Inflammatory macrophage (primary cell): ENCODE data around the gene METTL8.

Experiments used
- DNase-seq, 2 donors: peaks; one replicate each; pipeline ENCODE4 v3.0.0-alpha.2; 2020 to 2022

Gene METTL8

GRCh38 chr2:171309455-171310286 lies 124.1 kb downstream of the METTL8 start:
- no peak for DNase-seq

DNA sequence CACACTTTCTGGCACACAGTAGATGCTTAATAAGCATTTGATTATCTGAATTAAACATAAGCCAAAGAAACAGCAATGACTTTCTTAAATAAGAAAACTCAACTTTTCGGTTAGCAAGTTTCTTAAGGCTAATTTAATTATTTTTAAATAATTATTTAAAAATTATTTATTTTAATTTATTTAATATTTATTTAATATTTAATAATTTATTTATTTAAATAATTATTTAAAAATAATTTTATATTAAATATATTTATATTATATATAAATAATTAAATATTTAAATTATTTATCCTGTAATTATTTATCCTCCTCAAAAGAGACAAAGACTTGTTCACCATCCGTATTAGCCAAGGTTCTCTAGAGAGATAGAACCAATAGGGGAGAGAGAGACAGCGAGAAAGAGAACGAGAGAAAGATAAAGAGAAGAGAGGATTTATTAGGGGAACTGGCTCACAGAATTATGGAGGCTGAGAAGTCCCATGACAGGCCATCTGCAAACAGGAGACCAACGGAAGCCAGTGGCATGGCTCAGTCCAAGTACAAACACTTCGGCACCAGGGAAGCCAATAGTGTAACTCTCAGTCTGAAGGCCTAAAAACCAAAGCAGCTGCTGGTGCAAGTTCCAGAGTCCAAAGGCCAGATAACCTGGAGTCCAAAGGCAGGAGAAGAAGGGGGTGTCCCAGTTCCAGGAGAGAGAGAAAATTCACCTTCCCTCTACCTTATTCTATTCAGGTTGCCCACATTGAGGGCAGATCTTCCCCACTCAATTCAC lies 125.3 kb downstream of the METTL8 start:
- no peak for DNase-seq

GRCh38 chr2:171307560-171307959 lies 126.2 kb downstream of the METTL8 start:
- DNase-seq, result no peak

DNA sequence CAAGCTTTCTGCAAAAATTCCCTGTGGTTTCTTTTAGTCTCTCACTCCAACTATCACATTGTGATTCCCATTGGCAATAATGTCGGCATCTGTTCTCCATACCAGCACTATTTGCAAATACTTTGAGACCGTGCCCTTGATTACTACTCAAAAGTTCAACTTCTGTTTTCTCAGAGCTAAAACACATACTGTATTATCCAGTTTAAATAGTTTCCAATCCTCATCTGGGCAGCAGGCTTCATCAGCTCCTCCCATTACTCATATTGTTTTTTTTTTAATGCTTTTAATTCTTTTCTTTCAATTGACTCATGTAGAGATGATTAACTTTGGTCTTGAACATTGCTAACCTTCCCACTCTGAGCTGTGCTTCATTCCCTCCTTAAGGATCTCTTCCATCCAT lies 135.8 kb downstream of the METTL8 start:
- DNase-seq, result no peak

- DNase-seq, result no peak
Observed at GRCh38 chr2:171294608-171295007, 139.2 kb downstream of the METTL8 start.

DNA sequence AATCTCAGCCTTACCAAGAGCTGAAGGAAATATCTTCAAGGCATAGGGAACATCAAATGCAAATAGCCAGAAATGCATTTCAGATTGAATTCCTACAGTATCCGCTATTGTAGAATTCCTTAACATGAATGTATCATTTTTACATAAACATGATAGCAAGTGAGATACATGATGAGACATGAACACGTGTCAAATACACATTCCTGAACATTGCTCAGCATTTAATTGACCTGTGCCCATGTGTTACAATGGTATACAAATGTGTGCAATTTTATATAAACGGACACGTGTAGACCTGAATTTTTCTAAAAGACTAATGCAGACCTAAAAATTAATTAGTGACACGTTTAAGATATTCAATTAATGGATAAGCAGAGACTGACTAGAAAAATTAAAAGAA lies 140.1 kb downstream of the METTL8 start:
- DNase-seq, result no peak

DNA sequence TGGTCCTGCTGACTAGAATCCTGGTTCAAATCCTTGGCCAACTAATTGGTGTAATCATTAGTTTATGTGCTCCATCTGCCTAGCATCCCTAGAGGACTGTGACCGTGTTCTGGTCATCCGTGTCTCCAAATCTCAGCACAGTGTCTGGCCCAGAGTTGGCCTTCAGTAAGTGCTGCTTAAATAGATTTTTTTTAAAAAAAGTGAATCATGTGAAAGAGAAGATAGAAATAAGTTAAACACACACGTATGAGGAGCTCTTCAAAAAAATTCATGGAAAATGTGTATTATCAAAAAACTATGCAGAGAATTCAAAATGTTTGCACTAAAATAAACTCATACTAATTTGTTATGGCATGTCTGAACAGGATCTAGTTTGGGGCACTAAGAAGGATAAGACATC lies 143.8 kb downstream of the METTL8 start:
- DNase-seq, result no peak

- DNase-seq, result no peak
Observed at GRCh38 chr2:171289316-171289715, 144.5 kb downstream of the METTL8 start.

- no peak for DNase-seq
Observed at GRCh38 chr2:171287611-171288010, 146.2 kb downstream of the METTL8 start.

- no peak for DNase-seq
Observed at GRCh38 chr2:171287036-171287571, 146.7 kb downstream of the METTL8 start.

GRCh38 chr2:171281110-171281509 lies 152.7 kb downstream of the METTL8 start:
- DNase-seq, result no peak

DNA sequence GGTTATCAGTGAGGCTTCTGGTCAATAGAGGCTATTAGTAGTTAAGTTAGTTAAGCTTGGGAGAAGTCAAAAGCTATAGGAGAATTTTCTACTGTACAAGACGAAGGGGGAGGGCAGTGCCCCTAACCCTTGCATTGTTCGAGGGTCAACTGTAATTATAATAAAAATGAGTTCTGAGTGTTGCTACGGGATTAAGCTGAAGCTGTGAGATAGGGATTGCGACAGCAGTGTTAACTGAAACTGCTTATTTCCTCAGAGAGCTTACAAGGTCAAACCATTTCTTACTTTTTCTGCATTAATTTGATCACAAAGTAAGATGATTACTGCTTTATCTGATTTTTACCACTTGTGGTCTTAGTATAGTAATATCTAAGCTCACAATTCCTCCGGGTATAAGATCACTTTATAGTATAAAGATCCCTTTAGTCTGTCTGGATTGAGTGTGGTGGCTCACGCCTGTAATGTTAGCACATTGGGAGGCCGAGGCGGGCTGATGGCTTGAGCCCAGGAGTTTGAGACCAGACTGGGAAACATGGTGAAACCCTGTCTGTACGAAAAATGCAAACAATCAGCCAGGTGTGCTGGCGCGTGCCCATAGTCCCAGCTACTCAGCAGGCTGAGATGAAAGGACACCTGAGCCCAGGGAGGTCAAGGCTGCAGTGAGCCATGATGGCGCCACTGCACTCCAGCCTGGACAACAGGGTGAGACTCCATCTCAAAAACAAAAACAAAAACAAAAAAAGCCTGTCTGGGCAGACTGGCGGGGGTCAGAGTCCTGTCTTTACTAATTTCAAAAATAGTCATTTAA lies 153.6 kb downstream of the METTL8 start:
- no peak for DNase-seq

DNA sequence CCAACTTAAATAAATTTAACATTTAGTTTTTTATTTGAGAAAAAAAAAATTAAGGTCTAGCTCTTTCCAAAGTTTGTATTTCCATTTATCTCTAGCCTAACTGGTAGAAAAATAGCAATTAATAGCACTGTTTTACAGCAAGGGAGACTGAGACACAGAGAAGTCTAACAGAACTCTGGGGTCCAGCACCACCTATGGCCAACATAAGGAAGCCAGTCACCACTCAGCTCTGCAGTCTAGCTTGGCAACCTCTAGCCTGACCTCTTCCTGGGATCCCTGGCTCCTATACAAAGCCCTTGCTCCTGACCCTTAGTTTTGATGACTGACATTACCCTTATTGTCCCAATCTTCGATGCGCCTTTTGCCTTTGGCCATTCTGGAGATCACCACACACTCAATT lies 159.0 kb downstream of the METTL8 start:
- DNase-seq, result no peak

DNA sequence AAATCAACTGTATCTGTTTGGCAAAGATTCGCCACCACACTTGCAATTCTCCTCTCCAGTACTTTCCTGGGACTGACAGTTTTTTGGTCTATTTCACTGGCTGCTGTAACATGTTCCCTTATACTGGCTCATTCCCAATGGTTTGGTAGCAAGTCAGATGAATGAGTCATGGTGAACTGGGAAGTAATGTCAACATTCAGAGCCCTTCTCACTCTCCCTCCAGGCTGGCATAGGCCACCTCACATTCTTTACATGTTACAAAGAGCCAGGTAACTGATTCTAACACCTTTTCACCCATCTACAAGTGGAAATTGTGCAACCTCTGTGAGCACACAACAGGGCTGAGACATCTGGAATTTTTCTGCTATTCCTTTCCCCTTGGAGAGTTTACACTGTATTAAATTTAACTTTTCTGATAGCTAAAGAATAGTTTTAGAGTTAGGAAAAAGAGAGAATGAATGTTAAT lies 161.8 kb downstream of the METTL8 start:
- DNase-seq, result peak; percentile 24 to 34

DNA sequence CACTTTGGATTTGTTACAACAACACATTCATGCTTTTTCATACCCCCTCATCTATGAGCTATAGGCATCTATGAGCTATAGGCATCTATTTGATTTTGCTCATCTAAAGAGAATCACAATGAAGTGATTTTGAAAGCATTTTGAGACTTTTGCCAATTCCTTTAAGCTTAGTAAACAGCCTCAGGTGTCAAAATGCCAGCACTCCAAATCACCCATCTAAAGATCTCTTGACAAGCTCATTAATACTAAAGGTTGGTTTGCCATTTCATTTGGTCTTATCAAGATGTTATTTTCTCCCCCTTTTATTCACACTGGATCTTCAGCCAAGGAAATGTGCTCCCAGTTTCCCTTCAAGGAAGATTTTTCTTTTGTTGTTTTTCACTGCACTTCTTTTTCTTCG lies 162.4 kb downstream of the METTL8 start:
- no peak for DNase-seq

DNA sequence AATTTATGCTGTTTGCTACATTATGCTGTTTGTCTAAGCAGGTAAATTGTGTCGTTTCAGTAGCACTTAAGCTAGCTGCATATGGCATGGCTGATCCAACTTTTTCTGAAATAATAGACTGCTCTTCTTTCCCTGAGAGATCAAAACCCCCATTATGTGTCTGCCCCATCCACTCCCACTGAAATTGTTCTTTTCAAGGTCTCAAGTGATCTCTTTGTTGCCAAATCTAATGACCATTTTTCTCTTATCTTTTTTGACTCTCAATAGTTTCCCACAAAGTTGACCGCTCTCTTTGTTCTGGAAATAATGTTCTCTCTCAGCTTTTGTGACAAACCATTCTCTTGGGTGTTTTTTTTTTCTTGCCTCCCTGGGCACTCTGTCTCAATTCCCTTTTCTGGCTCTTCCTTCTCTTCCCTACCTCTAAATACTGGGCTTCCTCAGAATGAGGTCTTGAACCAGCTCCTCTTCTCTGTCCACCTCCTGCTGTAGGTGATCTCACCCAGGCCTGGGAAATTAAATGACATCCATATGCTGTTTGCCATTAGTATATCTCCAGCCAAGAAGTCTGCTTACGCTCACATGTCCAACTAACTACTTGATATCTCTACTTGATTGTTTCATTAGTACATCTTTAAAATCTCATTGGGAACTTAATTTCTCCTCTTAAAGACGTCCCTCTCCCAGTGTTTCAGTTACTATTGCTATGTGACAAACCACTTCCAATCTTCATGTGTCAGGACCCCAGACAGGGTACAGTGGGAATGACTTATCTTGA lies 165.7 kb downstream of the METTL8 start:
- DNase-seq, result no peak
